Transverse colon (tissue), 4 donors: Measurements from ENCODE around the gene RAB11FIP3. TPM values are rescaled to one million over a fixed set of nuclear protein-coding genes. Genes with fewer than 3 reads are reported as not detected.

Source experiments
- DNase-seq: peaks from one replicate; pipeline ENCODE4 v3.0.0-alpha.2; 2019
- H3K27ac ChIP-seq, 4 donors: fragments of 200-600 bp; sonication (generic); 2 replicates each; pipeline ENCODE4 v1.5.1; 2016 to 2018; ENCODE audit warnings: inconsistent platforms in 4 of 4
- H3K27me3 ChIP-seq: fragments of 200-600 bp; sonication (generic); 2 replicates; pipeline ENCODE4 v1.5.1; 2017; ENCODE audit warnings: inconsistent platforms
- H3K36me3 ChIP-seq, 4 donors: fragments of 200-600 bp; sonication (generic); 2 replicates each; pipeline ENCODE4 v1.5.1; 2017 to 2019; ENCODE audit warnings: inconsistent platforms in 4 of 4
- H3K4me1 ChIP-seq, 4 donors: fragments of 200-600 bp; sonication (generic); 2 replicates each; pipeline ENCODE4 v1.5.1; 2017 to 2020; ENCODE audit warnings: inconsistent platforms in 4 of 4
- H3K4me3 ChIP-seq, 4 donors: fragments of 200-600 bp; sonication (generic); 1 replicate in 1 of 4; 2 replicates in 3 of 4; pipeline versions ENCODE4 v1.5.1 to v1.6.1; 2017 to 2019; ENCODE audit warnings: inconsistent platforms in 4 of 4
- H3K9me3 ChIP-seq, 2 donors: fragments of 200-600 bp; sonication (generic); 2 replicates each; pipeline ENCODE4 v1.5.1; 2017 to 2019; ENCODE audit warnings: inconsistent platforms in 2 of 2
- EP300 ChIP-seq: sonication (generic); formaldehyde crosslinking; IDR thresholded peaks from one replicate; pipeline ENCODE4 v1.6.1; 2017; ENCODE audit warnings: antibody characterized with exemption, low read depth
- POLR2A ChIP-seq: fragments of 450-650 bp; IDR thresholded peaks from one replicate; pipeline ENCODE4 v1.6.1; 2016; ENCODE audit warnings: antibody characterized with exemption, mild to moderate bottlenecking, moderate library complexity
- POLR2AphosphoS5 ChIP-seq, 3 donors: sonication (generic); formaldehyde crosslinking; IDR thresholded peaks; one replicate each; pipeline ENCODE4 v1.6.1; 2016; ENCODE audit warnings: antibody characterized with exemption in 3 of 3
- WGBS, 2 donors: methylation state at CpG; one replicate each; pipeline ENCODE4 v1.1.5; 2018; ENCODE audit warnings: low coverage in 1 of 2; 5-methylcytosine and 5-hydroxymethylcytosine counted together
- in situ Hi-C, 4 donors: fragments of 200-750 bp; cut with MboI; loops; one replicate each; pipeline versions ENCODE4 v1.15.0 to v1.15.1; 2017; ENCODE audit warnings: low sequenced_read_pairs in 3 of 4, low pct_ligation_motif_present in 1 of 4, low pct_unique_long_range_greater_than_20kb in 1 of 4
- intact Hi-C: fragments of 100-400 bp; cut with DNase I; formaldehyde crosslinking; loops from one replicate; pipeline ENCODE4 v1.15.1; 2023; ENCODE audit warnings: low total_unique reads
- total RNA-seq, 4 donors: library from RNA; depleted of rRNA; stranded (reverse); fragments of >200 nt; gene quantifications; one replicate each; pipeline ENCODE4 v1.1.0, GENCODE V29; 2016
- TF ChIP-seq, protein P1 (sequence below), 5 experiments: fragments of 200-600 bp in 3 of 5; fragments of 450-650 bp in 2 of 5; sonication (generic) in 3 of 5; IDR thresholded peaks; 1 replicate in 2 of 5; 2 replicates in 3 of 5; pipeline ENCODE4 v1.5.1; 2016 to 2017; ENCODE audit warnings: antibody characterized with exemption in 5 of 5, inconsistent platforms in 3 of 5, mild to moderate bottlenecking in 2 of 5, moderate library complexity in 1 of 5

Gene RAB11FIP3, protein sequence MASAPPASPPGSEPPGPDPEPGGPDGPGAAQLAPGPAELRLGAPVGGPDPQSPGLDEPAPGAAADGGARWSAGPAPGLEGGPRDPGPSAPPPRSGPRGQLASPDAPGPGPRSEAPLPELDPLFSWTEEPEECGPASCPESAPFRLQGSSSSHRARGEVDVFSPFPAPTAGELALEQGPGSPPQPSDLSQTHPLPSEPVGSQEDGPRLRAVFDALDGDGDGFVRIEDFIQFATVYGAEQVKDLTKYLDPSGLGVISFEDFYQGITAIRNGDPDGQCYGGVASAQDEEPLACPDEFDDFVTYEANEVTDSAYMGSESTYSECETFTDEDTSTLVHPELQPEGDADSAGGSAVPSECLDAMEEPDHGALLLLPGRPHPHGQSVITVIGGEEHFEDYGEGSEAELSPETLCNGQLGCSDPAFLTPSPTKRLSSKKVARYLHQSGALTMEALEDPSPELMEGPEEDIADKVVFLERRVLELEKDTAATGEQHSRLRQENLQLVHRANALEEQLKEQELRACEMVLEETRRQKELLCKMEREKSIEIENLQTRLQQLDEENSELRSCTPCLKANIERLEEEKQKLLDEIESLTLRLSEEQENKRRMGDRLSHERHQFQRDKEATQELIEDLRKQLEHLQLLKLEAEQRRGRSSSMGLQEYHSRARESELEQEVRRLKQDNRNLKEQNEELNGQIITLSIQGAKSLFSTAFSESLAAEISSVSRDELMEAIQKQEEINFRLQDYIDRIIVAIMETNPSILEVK
- total RNA-seq: 10 to 100 TPM; 21.6 to 56.5 (median 42.2) TPM

DNA sequence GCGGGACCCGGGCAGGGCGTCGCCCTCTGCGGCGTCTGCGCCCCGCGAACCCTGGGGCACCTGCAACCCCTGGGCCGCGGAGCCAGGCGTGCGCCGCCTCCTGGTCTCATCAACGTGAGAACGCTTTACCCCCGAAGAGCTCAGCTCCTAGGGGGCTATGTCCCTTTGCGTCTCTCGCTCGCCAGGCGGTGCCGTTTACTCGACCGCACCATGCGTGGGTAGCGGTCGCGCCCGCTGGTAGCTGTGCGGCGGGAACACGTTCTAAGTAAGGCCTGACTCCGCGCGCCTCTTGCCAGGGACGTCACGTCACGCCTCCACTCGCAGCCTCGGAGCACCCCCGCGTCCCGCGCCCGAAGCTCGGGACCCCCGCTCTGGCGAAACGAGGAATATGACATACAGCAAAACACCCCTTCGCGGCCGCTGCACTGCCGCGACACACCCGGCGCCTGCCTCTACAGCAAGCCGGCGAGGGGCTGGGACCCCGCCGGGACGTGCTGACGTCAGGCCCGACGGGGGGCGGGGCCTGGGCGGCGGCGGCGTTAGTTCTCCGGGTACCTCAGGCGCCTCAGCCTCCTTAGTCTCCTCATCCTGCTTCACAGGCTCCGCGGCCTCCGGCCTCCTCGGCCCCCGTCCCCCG, at the start of gene RAB11FIP3:
Gene RAB11FIP3 (plus strand): TSS at position 568 of the 637 bp plus-strand sequence. CDS start 358 bp downstream, outside the sequence.
- Histone ChIP-seq H3K4me3 (peak within 1 kb of the TSS; percentile 48 to 79 (median 56)), H3K27ac (peak within 1 kb of the TSS; percentile 87 to 95 (median 91)), H3K4me1 (peaks cover 10 to 41% (median 26%) of the 10 kb centered on the region in 4 donors), H3K36me3 (no peaks in the 10 kb centered on the region), H3K27me3 (peaks cover 9% of the 10 kb centered on the region), H3K9me3 (no peaks in the 10 kb centered on the region)
- in situ Hi-C loops (no loop called here), intact Hi-C loops (no loop called here)
- 0% methylated on average over 24 of the region's 77 CpGs; no CpG with 5 or more reads in 1 of the 2 donors for WGBS, 2 donors
- DNase-seq: peak; percentile 85
- TF ChIP-seq POLR2A (peak; percentile 37), POLR2AphosphoS5 (IDR thresholded peaks at IDR 0.05) (peak; percentile 78 to 84 (median 79)), EP300 (no peak)
- TF ChIP-seq, protein P1, sequence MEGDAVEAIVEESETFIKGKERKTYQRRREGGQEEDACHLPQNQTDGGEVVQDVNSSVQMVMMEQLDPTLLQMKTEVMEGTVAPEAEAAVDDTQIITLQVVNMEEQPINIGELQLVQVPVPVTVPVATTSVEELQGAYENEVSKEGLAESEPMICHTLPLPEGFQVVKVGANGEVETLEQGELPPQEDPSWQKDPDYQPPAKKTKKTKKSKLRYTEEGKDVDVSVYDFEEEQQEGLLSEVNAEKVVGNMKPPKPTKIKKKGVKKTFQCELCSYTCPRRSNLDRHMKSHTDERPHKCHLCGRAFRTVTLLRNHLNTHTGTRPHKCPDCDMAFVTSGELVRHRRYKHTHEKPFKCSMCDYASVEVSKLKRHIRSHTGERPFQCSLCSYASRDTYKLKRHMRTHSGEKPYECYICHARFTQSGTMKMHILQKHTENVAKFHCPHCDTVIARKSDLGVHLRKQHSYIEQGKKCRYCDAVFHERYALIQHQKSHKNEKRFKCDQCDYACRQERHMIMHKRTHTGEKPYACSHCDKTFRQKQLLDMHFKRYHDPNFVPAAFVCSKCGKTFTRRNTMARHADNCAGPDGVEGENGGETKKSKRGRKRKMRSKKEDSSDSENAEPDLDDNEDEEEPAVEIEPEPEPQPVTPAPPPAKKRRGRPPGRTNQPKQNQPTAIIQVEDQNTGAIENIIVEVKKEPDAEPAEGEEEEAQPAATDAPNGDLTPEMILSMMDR (IDR thresholded peaks at IDR 0.05): peak in 2 of 5 experiments; percentile 15 to 23

DNA sequence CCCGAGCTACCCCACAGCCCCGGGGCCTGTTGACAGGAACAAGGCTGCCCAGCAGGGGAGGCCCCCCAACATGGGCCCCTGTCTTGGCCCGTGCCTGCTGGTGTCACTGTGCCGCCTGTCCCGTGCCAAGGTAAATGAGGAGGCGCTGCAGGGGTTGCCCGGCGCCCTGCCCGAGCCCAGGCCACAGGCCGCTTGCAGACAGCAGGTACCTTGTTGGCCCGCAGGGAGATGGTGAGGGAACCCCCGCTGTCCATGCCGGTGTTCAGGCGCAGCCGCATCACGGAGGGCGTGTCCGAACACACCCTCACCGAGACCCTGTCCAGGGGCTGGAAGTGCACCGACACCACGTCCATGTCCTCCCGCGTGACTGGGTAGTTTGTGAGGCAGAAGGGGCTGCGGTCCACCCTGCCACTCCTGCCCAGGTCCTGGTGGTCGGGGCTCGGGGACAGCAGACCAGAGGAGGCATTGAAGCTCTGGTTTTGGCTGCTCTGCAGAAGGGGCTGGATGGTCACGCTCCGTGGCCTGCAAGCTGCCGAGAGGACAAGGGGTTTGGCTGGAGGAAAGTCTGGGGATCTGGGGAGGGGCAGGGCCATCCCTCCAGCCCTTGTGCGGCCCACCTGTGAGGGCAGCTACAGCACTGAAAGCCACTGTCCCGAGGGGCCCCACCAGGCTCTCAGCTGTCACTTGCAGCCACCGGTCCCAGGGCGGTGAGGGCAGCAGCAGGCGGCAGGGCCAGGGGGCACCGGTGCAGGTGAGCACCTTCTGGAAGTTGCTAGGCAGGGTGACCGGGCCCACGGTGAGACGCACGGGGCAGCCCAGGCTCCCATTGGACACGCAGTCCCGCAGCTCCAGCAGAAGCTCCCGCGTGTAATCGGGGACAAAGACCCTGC, 49.3 kb upstream of the RAB11FIP3 start:
- DNase-seq: no peak
- intact Hi-C loops (no loop called here), in situ Hi-C loops (no loop called here)
- H3K27me3 ChIP-seq: no peaks in the 10 kb centered on the region
- peaks cover 0 to 9% (median 4%) of the 10 kb centered on the region in 4 donors for H3K36me3 ChIP-seq
- no peak for TF ChIP-seq EP300
- TF ChIP-seq, protein P1 (IDR thresholded peaks at IDR 0.05): no peak
- TF ChIP-seq POLR2AphosphoS5 (IDR thresholded peaks at IDR 0.05): no peak
- no peak for TF ChIP-seq POLR2A
- H3K4me1 ChIP-seq: peaks cover 12 to 27% (median 24%) of the 10 kb centered on the region in 4 donors
- H3K9me3 ChIP-seq: no peaks in the 10 kb centered on the region
- no peak overlapping the region for H3K27ac ChIP-seq
- 97% methylated on average over 25 of the region's 44 CpGs; no CpG with 5 or more reads in 1 of the 2 donors for WGBS, 2 donors
- no peak overlapping the region for H3K4me3 ChIP-seq

DNA sequence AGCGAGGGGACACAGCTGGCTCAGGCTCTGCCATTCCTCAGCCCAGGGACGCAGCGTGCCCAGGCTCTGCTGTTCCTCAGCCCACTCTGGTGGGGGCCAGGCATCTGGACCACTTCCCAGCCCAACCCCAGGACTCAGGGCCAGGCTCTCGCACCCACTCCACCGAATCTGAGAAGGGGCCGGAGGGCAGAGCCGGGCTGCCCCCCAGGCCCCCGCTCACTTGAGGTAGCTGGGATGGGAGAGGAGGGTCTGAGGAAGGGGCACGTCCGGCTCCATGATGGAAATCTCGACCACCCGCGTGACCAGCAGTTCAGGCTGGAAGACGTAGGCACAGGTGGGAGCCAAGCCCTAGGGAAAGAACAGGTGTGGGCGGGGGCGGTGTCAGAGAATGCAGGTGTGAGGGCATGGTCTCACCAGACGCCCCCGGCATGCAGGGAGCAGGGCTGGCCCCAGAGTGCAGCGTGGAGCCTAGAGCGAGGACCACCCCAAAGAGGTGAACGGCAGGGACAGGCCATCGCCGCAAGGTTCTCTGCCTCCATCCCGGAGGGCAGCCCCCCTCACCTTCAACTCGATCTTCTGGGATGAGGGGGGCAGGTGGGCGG, 48.5 kb upstream of the RAB11FIP3 start:
- H3K27ac ChIP-seq: no peak overlapping the region
- H3K4me1 ChIP-seq: peaks cover 12 to 26% (median 23%) of the 10 kb centered on the region in 4 donors
- H3K4me3 ChIP-seq: no peak overlapping the region
- TF ChIP-seq, protein P1 (IDR thresholded peaks at IDR 0.05): no peak
- TF ChIP-seq EP300: no peak
- no peak for TF ChIP-seq POLR2A
- TF ChIP-seq POLR2AphosphoS5 (IDR thresholded peaks at IDR 0.05): no peak
- no peak for DNase-seq
- peaks cover 0 to 9% (median 4%) of the 10 kb centered on the region in 4 donors for H3K36me3 ChIP-seq
- no peaks in the 10 kb centered on the region for H3K9me3 ChIP-seq
- H3K27me3 ChIP-seq: no peaks in the 10 kb centered on the region
- intact Hi-C loops: no loop called here
- WGBS, 2 donors: 90% methylated on average over 25 of the region's 26 CpGs; no CpG with 5 or more reads in 1 of the 2 donors
- in situ Hi-C loops: no loop called here
